WTC11 (cell line): ENCODE data around the gene REX1BD. TPM values are rescaled to one million over a fixed set of nuclear protein-coding genes. Genes with fewer than 3 reads are reported as not detected.

ENCODE experiments used
- ATAC-seq: fragments of 200-7000 bp; cut with Tn5 transposase; 2 replicates; pipeline ENCODE4 v1.10.0; 2021; ENCODE audit warnings: mild to moderate bottlenecking, moderate library complexity
- CTCF ChIA-PET: fragments of 300-600 bp; sonication (Branson Sonifier 250); formaldehyde crosslinking; loops from one replicate; lab custom pipeline; 2021; ENCODE audit warnings: antibody characterized with exemption; lab: Charles Lee
- POLR2A ChIA-PET: fragments of 350-600 bp; sonication (Branson Sonifier 250); formaldehyde crosslinking; loops from one replicate; lab custom pipeline; 2021; ENCODE audit warnings: antibody characterized with exemption; lab: Charles Lee
- DNase-seq: peaks from one replicate; pipeline ENCODE4 v3.0.0; 2021; ENCODE audit warnings: low spot score
- H3K27ac Mint-ChIP-seq: 2 replicates; pipeline ENCODE4 v1.8.0; 2021; ENCODE audit warnings: mixed read lengths
- H3K27me3 Mint-ChIP-seq: 2 replicates; pipeline ENCODE4 v1.8.0; 2021; ENCODE audit warnings: low read depth, mild to moderate bottlenecking, moderate library complexity, mixed read lengths
- H3K36me3 Mint-ChIP-seq: 2 replicates; pipeline ENCODE4 v1.8.0; 2021; ENCODE audit warnings: mixed read lengths
- H3K4me1 Mint-ChIP-seq: 2 replicates; pipeline ENCODE4 v1.8.0; 2022; ENCODE audit warnings: mixed read lengths
- H3K4me3 Mint-ChIP-seq: 2 replicates; pipeline ENCODE4 v1.8.0; 2021; ENCODE audit warnings: mild to moderate bottlenecking, moderate library complexity, mixed read lengths
- H3K9me3 Mint-ChIP-seq: 2 replicates; pipeline ENCODE4 v1.8.0; 2021; ENCODE audit warnings: mixed read lengths
- CREB1 ChIP-seq: sonication (generic); formaldehyde crosslinking; IDR thresholded peaks from 2 replicates; pipeline ENCODE4 v1.8.0; 2023; ENCODE audit warnings: mild to moderate bottlenecking, missing genetic modification reagents
- EMX1 ChIP-seq: fragments of 250-450 bp; sonication (Bioruptor Pico); IDR thresholded peaks from 2 replicates; pipeline ENCODE4 v1.8.0; 2021; ENCODE audit warnings: mild to moderate bottlenecking
- GABPB1 ChIP-seq: sonication (generic); formaldehyde crosslinking; IDR thresholded peaks from 2 replicates; pipeline ENCODE4 v1.8.1; 2023; ENCODE audit warnings: mild to moderate bottlenecking, missing genetic modification reagents
- JAZF1 ChIP-seq: fragments of 250-450 bp; sonication (Bioruptor Pico); IDR thresholded peaks from 2 replicates; pipeline ENCODE4 v1.9.0; 2021; ENCODE audit warnings: moderate library complexity, mild to moderate bottlenecking, inconsistent platforms
- NFATC4 ChIP-seq: fragments of 250-450 bp; sonication (Bioruptor Pico); IDR thresholded peaks from 2 replicates; pipeline ENCODE4 v1.9.0; 2021; ENCODE audit warnings: mild to moderate bottlenecking
- NR2C2 ChIP-seq: sonication (generic); formaldehyde crosslinking; IDR thresholded peaks from 2 replicates; pipeline ENCODE4 v1.8.0; 2022; ENCODE audit warnings: mild to moderate bottlenecking, missing genetic modification reagents
- SP1 ChIP-seq: sonication (generic); formaldehyde crosslinking; conservative IDR thresholded peaks from 2 replicates; pipeline ENCODE4 v1.8.1; 2022; ENCODE audit warnings: missing genetic modification reagents
- ZBTB21 ChIP-seq: sonication (generic); formaldehyde crosslinking; IDR thresholded peaks from 2 replicates; pipeline ENCODE4 v1.8.1; 2023; ENCODE audit warnings: mild to moderate bottlenecking, missing genetic modification reagents, borderline replicate concordance
- ZNF396 ChIP-seq: fragments of 250-450 bp; sonication (Bioruptor Pico); IDR thresholded peaks from 2 replicates; pipeline ENCODE4 v1.8.0; 2021; ENCODE audit warnings: mild to moderate bottlenecking, moderate library complexity, borderline replicate concordance
- ZNF416 ChIP-seq: fragments of 250-450 bp; sonication (Bioruptor Pico); IDR thresholded peaks from 2 replicates; pipeline ENCODE4 v1.9.0; 2021; ENCODE audit warnings: mild to moderate bottlenecking, inconsistent platforms
- ZNF423 ChIP-seq: fragments of 250-450 bp; sonication (Bioruptor Pico); IDR thresholded peaks from 2 replicates; pipeline ENCODE4 v2.1.2; 2022; ENCODE audit warnings: mild to moderate bottlenecking, moderate library complexity
- total RNA-seq: library from RNA; stranded (reverse); gene quantifications from 3 replicates; pipeline ENCODE4 v1.2.3, GENCODE V29; 2021
- TF ChIP-seq, protein P1 (sequence below): sonication (generic); formaldehyde crosslinking; IDR thresholded peaks from 2 replicates; pipeline ENCODE4 v1.8.0; 2023; ENCODE audit warnings: mild to moderate bottlenecking, missing genetic modification reagents
- TF ChIP-seq, protein P2 (sequence below): fragments of 250-450 bp; sonication (Bioruptor Pico); IDR thresholded peaks from 2 replicates; pipeline ENCODE4 v1.9.0; 2021; ENCODE audit warnings: mild to moderate bottlenecking
- TF ChIP-seq, protein P3 (sequence below): fragments of 250-450 bp; sonication (Bioruptor Pico); IDR thresholded peaks from 2 replicates; pipeline ENCODE4 v1.8.0; 2021; ENCODE audit warnings: mild to moderate bottlenecking
- TF ChIP-seq, protein P4 (sequence below): fragments of 250-450 bp; sonication (Bioruptor Pico); IDR thresholded peaks from 2 replicates; pipeline ENCODE4 v1.9.0; 2021; ENCODE audit warnings: mild to moderate bottlenecking

REX1BD gene
- total RNA-seq, 1 experiment from 2014 or later, result 90.2 TPM

DNA sequence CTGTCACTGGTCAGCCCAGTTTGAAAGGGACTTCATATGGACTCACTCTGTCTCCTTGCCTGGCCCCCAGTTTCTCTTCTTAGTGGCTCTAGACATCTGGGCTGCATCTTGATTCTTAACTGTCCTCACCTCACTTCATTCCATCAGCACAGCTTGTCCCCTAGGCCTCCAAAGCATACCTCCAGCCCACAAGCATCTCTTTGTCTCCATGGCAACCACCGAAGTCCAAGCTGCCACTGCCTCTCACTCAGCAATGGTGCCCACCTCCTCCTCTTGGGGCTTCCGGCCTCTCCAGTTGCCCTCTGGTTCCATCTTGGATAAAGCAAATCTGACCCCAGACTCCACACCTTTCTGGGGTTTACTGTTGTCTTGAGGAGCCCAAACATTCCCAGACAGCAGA is 38.3 kb downstream of the REX1BD start (continued):
- TF ChIP-seq, protein P1, sequence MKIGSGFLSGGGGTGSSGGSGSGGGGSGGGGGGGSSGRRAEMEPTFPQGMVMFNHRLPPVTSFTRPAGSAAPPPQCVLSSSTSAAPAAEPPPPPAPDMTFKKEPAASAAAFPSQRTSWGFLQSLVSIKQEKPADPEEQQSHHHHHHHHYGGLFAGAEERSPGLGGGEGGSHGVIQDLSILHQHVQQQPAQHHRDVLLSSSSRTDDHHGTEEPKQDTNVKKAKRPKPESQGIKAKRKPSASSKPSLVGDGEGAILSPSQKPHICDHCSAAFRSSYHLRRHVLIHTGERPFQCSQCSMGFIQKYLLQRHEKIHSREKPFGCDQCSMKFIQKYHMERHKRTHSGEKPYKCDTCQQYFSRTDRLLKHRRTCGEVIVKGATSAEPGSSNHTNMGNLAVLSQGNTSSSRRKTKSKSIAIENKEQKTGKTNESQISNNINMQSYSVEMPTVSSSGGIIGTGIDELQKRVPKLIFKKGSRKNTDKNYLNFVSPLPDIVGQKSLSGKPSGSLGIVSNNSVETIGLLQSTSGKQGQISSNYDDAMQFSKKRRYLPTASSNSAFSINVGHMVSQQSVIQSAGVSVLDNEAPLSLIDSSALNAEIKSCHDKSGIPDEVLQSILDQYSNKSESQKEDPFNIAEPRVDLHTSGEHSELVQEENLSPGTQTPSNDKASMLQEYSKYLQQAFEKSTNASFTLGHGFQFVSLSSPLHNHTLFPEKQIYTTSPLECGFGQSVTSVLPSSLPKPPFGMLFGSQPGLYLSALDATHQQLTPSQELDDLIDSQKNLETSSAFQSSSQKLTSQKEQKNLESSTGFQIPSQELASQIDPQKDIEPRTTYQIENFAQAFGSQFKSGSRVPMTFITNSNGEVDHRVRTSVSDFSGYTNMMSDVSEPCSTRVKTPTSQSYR (CRISPR knock-in tag), result no peak
- TF ChIP-seq, protein P2, sequence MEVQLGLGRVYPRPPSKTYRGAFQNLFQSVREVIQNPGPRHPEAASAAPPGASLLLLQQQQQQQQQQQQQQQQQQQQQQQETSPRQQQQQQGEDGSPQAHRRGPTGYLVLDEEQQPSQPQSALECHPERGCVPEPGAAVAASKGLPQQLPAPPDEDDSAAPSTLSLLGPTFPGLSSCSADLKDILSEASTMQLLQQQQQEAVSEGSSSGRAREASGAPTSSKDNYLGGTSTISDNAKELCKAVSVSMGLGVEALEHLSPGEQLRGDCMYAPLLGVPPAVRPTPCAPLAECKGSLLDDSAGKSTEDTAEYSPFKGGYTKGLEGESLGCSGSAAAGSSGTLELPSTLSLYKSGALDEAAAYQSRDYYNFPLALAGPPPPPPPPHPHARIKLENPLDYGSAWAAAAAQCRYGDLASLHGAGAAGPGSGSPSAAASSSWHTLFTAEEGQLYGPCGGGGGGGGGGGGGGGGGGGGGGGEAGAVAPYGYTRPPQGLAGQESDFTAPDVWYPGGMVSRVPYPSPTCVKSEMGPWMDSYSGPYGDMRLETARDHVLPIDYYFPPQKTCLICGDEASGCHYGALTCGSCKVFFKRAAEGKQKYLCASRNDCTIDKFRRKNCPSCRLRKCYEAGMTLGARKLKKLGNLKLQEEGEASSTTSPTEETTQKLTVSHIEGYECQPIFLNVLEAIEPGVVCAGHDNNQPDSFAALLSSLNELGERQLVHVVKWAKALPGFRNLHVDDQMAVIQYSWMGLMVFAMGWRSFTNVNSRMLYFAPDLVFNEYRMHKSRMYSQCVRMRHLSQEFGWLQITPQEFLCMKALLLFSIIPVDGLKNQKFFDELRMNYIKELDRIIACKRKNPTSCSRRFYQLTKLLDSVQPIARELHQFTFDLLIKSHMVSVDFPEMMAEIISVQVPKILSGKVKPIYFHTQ (CRISPR knock-in tag), result no peak
- TF ChIP-seq CREB1 (CRISPR knock-in tag) (no peak), JAZF1 (no peak), NR2C2 (CRISPR knock-in tag) (no peak), ZNF396 (CRISPR knock-in tag) (no peak), ZNF423 (CRISPR knock-in tag) (no peak), EMX1 (no peak), NFATC4 (CRISPR knock-in tag) (no peak)
- TF ChIP-seq, protein P3, sequence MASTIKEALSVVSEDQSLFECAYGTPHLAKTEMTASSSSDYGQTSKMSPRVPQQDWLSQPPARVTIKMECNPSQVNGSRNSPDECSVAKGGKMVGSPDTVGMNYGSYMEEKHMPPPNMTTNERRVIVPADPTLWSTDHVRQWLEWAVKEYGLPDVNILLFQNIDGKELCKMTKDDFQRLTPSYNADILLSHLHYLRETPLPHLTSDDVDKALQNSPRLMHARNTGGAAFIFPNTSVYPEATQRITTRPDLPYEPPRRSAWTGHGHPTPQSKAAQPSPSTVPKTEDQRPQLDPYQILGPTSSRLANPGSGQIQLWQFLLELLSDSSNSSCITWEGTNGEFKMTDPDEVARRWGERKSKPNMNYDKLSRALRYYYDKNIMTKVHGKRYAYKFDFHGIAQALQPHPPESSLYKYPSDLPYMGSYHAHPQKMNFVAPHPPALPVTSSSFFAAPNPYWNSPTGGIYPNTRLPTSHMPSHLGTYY (CRISPR knock-in tag), result no peak

DNA sequence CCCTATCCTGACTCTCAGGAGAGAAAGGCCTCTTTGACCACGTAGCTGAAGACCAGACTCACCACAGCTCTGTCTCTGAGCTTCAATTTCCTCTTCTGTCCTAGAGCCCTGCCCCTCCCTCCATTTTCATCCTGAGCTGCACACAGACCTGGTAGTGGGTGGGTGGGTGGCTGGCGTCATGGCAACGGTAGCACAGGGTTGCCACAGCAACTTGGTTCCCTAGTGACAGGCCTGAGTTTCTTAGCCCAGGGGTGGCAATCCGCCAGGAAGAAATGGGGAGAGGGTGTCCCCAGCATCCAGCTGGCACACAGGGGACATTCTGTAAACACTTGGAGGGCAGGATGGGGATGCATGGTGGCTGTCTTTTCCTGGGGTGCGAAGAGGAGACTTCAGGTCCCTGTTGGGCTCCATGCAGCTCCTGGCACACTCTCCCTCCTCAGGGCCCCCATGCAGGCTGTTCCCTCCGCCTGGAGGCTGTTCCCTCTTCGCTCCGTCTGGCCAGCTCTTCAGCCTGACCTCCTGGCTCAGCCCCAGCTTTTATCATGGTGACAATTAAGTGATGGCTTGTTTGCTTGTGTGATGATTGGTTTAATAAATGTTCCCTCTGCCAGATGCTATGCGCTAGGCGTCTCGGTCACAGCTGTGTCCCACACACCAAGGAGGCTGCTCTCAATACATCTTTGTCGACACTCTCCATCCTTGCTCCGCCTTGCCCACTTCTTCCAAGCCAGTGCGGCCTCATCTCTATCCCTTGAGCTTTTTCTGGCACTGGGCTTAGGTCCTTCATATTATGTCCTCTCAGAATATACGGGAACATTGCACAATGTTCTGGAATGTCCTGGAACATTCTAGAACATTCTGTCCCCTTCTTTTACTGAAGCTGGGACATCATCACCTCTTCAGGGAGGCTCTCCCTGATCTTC is 40.8 kb downstream of the REX1BD start:
- DNase-seq (no peak), ATAC-seq (no peak)
- no peaks in the 10 kb centered on the region for H3K36me3 Mint-ChIP-seq
- H3K4me1 Mint-ChIP-seq, result no peaks in the 10 kb centered on the region
- POLR2A ChIA-PET, result no interaction called here
- H3K4me3 Mint-ChIP-seq, result no peak overlapping the region
- no peak overlapping the region for H3K27ac Mint-ChIP-seq
- H3K27me3 Mint-ChIP-seq, result peaks cover 35% of the 10 kb centered on the region
- TF ChIP-seq GABPB1 (CRISPR knock-in tag), result no peak
- TF ChIP-seq, protein P4, sequence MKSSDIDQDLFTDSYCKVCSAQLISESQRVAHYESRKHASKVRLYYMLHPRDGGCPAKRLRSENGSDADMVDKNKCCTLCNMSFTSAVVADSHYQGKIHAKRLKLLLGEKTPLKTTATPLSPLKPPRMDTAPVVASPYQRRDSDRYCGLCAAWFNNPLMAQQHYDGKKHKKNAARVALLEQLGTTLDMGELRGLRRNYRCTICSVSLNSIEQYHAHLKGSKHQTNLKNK (CRISPR knock-in tag), result no peak
- TF ChIP-seq, protein P2 (CRISPR knock-in tag), result no peak
- no peak for TF ChIP-seq ZNF416 (CRISPR knock-in tag)
- TF ChIP-seq SP1, result no peak
- TF ChIP-seq ZBTB21 (CRISPR knock-in tag), result no peak
- TF ChIP-seq, all 79 proteins: peak for 0
- CTCF ChIA-PET, result interaction anchor here (0.6 to 1.5 kb wide), 8 partner anchors 17 to 171 kb away, joined by 3 to 5 read pairs (median 4); partner anchors contain the start of genes KXD1 and TMEM59L
- no peaks in the 10 kb centered on the region for H3K9me3 Mint-ChIP-seq
